Measurements from ENCODE around the gene TAF11. TPM values are rescaled to one million over a fixed set of nuclear protein-coding genes. Genes with fewer than 3 reads are reported as not detected.

The TAF11 gene
- total RNA-seq, 2 experiments from 2014 or later: 31.5 to 38.1 TPM

DNA sequence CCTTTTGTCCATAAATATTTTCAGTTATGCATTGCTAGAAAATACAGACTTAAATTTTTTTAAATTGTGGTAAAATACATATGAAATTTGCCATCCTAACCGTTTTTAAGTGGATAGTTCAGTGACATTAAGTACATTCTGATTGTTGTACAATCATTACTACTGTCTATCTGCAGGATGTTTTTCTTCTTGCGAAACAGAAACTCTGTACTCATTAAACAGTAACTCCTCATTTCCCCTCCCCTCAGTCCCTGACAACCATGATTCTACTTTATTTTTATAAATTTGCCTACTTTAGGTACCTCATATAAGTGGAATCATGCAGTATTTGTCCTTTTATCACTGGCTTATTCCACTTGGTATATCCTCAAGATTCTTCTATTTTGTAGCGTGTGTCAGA is 21.3 kb downstream of the TAF11 start:
- Mint-ChIP-seq H3K4me3 (no peak overlapping the region), H3K27ac (no peak overlapping the region), H3K27me3 (no peaks in the 10 kb centered on the region), H3K4me1 (ENCODE audit: low read depth) (no peaks in the 10 kb centered on the region), H3K9me3 (no peaks in the 10 kb centered on the region), H3K36me3 (ENCODE audit: low read depth) (peaks cover 75% of the 10 kb centered on the region)
- intact Hi-C loops (cut with DNase I, micrococcal nuclease): no loop called here
- Histone ChIP-seq H3K27me3 (ENCODE audit: control insufficient read depth in 1 of 2, insufficient read depth in 2 of 2, low read length in 2 of 2) (no peaks in the 10 kb centered on the region), H3K27ac (ENCODE audit: low read depth in 1 of 2, low read length in 2 of 2) (no peak overlapping the region), H3K4me1 (ENCODE audit: insufficient read depth, low read length) (no peaks in the 10 kb centered on the region), H3K4me3 (ENCODE audit: low read length) (no peak overlapping the region), H3K36me3 (ENCODE audit: insufficient read depth, low read length) (peaks cover 31% of the 10 kb centered on the region), H3K9me3 (ENCODE audit: control insufficient read depth in 1 of 2, insufficient read depth in 1 of 2, low read length in 2 of 2) (no peaks in the 10 kb centered on the region)
- TF ChIP-seq, protein P1, sequence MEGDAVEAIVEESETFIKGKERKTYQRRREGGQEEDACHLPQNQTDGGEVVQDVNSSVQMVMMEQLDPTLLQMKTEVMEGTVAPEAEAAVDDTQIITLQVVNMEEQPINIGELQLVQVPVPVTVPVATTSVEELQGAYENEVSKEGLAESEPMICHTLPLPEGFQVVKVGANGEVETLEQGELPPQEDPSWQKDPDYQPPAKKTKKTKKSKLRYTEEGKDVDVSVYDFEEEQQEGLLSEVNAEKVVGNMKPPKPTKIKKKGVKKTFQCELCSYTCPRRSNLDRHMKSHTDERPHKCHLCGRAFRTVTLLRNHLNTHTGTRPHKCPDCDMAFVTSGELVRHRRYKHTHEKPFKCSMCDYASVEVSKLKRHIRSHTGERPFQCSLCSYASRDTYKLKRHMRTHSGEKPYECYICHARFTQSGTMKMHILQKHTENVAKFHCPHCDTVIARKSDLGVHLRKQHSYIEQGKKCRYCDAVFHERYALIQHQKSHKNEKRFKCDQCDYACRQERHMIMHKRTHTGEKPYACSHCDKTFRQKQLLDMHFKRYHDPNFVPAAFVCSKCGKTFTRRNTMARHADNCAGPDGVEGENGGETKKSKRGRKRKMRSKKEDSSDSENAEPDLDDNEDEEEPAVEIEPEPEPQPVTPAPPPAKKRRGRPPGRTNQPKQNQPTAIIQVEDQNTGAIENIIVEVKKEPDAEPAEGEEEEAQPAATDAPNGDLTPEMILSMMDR (IDR thresholded peaks at IDR 0.05): no peak
- DNase-seq: no peak
- ChIA-PET CTCF (no interaction called here), POLR2A (no interaction called here)
- no peak for ATAC-seq (ENCODE audit: poor library complexity)

DNA sequence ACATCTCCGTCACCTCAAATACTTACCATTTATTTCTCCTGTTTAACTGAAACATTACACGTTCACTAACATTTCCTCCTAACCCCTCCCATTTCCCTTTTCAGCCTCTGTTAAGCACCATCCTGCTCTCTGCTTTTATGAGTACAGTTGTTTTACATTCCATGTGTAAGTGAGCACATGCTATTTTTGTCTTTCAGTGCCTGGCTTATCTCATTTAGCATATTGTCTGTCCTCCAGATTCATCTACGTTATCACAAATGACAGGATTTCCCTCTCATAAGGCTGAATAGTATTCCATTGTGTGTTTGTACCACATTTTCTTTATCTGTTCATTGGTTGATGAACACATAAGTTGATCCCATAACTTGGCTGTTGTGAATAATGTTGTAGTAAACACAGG is 22.7 kb downstream of the TAF11 start:
- CTCF ChIA-PET: no interaction called here
- Mint-ChIP-seq H3K9me3 (no peaks in the 10 kb centered on the region), H3K27me3 (no peaks in the 10 kb centered on the region)

DNA sequence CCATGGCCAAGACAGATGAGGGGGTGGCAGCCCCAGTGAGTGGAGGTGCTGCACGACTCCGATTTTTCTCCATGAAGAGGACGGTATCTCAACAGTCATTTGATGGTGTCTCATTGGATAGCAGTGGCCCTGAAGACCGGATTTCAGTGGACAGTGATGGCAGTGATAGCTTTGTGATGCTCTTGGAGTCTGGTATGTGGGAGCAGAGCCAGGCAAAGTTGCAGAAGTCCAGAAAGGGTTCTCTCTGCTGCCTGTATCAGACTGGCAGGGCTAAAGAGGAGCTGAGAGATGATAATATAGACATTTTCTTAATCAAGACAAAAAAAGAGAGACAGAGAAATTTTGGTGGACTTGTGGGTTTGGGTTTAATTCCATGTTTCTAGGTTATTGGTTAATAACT is 23.8 kb downstream of the TAF11 start:
- CTCF ChIA-PET: interaction anchor here (0.7 kb wide), 1 partner anchor 26 kb away, joined by 6 read pairs; no protein-coding TSS in a partner anchor

More for the DNA sequence above, 22.7 kb downstream of the TAF11 start:
- TF ChIP-seq, protein P1 (IDR thresholded peaks at IDR 0.05): no peak
- Mint-ChIP-seq H3K4me3 (no peak overlapping the region), H3K27ac (no peak overlapping the region), H3K4me1 (ENCODE audit: low read depth) (no peaks in the 10 kb centered on the region), H3K36me3 (ENCODE audit: low read depth) (peaks cover 69% of the 10 kb centered on the region)
- intact Hi-C loops (cut with DNase I, micrococcal nuclease): no loop called here
- DNase-seq (no peak), ATAC-seq (ENCODE audit: poor library complexity) (no peak)
- no peaks in the 10 kb centered on the region for H3K9me3 ChIP-seq (ENCODE audit: control insufficient read depth in 1 of 2, insufficient read depth in 1 of 2, low read length in 2 of 2)
- H3K4me3 ChIP-seq (ENCODE audit: low read length): no peak overlapping the region
- no peak overlapping the region for H3K27ac ChIP-seq (ENCODE audit: low read depth in 1 of 2, low read length in 2 of 2)
- H3K27me3 ChIP-seq (ENCODE audit: control insufficient read depth in 1 of 2, insufficient read depth in 2 of 2, low read length in 2 of 2): no peaks in the 10 kb centered on the region
- POLR2A ChIA-PET: no interaction called here
- no peaks in the 10 kb centered on the region for H3K4me1 ChIP-seq (ENCODE audit: insufficient read depth, low read length)
- peaks cover 26% of the 10 kb centered on the region for H3K36me3 ChIP-seq (ENCODE audit: insufficient read depth, low read length)

More for the DNA sequence above, 23.8 kb downstream of the TAF11 start:
- Mint-ChIP-seq H3K9me3 (no peaks in the 10 kb centered on the region), H3K4me1 (ENCODE audit: low read depth) (no peaks in the 10 kb centered on the region), H3K27ac (no peak overlapping the region), H3K27me3 (no peaks in the 10 kb centered on the region), H3K4me3 (no peak overlapping the region), H3K36me3 (ENCODE audit: low read depth) (peaks cover 71% of the 10 kb centered on the region)
- Histone ChIP-seq H3K9me3 (ENCODE audit: control insufficient read depth in 1 of 2, insufficient read depth in 1 of 2, low read length in 2 of 2) (no peaks in the 10 kb centered on the region), H3K27me3 (ENCODE audit: control insufficient read depth in 1 of 2, insufficient read depth in 2 of 2, low read length in 2 of 2) (no peaks in the 10 kb centered on the region), H3K4me3 (ENCODE audit: low read length) (no peak overlapping the region), H3K4me1 (ENCODE audit: insufficient read depth, low read length) (no peaks in the 10 kb centered on the region), H3K27ac (ENCODE audit: low read depth in 1 of 2, low read length in 2 of 2) (no peak overlapping the region), H3K36me3 (ENCODE audit: insufficient read depth, low read length) (peaks cover 31% of the 10 kb centered on the region)
- TF ChIP-seq, protein P1 (IDR thresholded peaks at IDR 0.05): no peak
- POLR2A ChIA-PET: no interaction called here
- intact Hi-C loops (cut with DNase I, micrococcal nuclease): no loop called here
- no peak for ATAC-seq (ENCODE audit: poor library complexity)
- no peak for DNase-seq
